SJCRH30 (cell line): ENCODE results near the gene CCDC175. TPM values are rescaled to one million over a fixed set of nuclear protein-coding genes. Genes with fewer than 3 reads are reported as not detected.

ENCODE experiments used
- DNase-seq, 2 experiments: peaks; one replicate each; pipeline ENCODE4 v3.0.0-alpha.2; 2015 to 2020
- H3K27ac ChIP-seq: fragments of 250-450 bp; sonication (Bioruptor Pico); 2 replicates; pipeline ENCODE4 v1.5.1; 2020; ENCODE audit warnings: mild to moderate bottlenecking, moderate library complexity
- H3K27me3 ChIP-seq: fragments of 250-450 bp; sonication (Bioruptor Pico); 2 replicates; pipeline ENCODE4 v1.5.1; 2020; ENCODE audit warnings: mild to moderate bottlenecking, moderate library complexity
- H3K36me3 ChIP-seq: fragments of 250-450 bp; sonication (Bioruptor Pico); 2 replicates; pipeline ENCODE4 v1.5.1; 2020; ENCODE audit warnings: mild to moderate bottlenecking, moderate library complexity
- H3K4me1 ChIP-seq: fragments of 250-450 bp; sonication (Bioruptor Pico); 2 replicates; pipeline ENCODE4 v1.5.1; 2020; ENCODE audit warnings: mild to moderate bottlenecking, moderate library complexity
- H3K4me3 ChIP-seq: fragments of 250-450 bp; sonication (Bioruptor Pico); 2 replicates; pipeline ENCODE4 v1.5.1; 2020; ENCODE audit warnings: mild to moderate bottlenecking, moderate library complexity
- H3K9me3 ChIP-seq: fragments of 250-450 bp; sonication (Bioruptor Pico); replicated peaks from 2 replicates; pipeline ENCODE4 v1.5.1; 2020; ENCODE audit warnings: mild to moderate bottlenecking, moderate library complexity
- total RNA-seq: library from RNA; depleted of rRNA; stranded (reverse); fragments of >200 nt; shearing (Covaris generic); gene quantifications from 2 replicates; pipeline ENCODE4 v1.2.3, GENCODE V29; 2014

The CCDC175 gene
- total RNA-seq, 1 experiment from 2014 or later, result not detected

- Histone ChIP-seq H3K36me3 (no peaks in the 10 kb centered on the region), H3K4me1 (no peaks in the 10 kb centered on the region), H3K4me3 (no peak overlapping the region), H3K27ac (no peak overlapping the region), H3K27me3 (no peaks in the 10 kb centered on the region), H3K9me3 (no peaks in the 10 kb centered on the region)
- no peak for DNase-seq
Measured at GRCh38 chr14:59570122-59570521, 6.5 kb downstream of the CCDC175 start.

- Histone ChIP-seq H3K9me3 (no peaks in the 10 kb centered on the region), H3K27ac (no peak overlapping the region), H3K36me3 (no peaks in the 10 kb centered on the region), H3K4me1 (no peaks in the 10 kb centered on the region), H3K27me3 (no peaks in the 10 kb centered on the region; the same call in 1 of the 2 replicates), H3K4me3 (no peak overlapping the region)
- DNase-seq, result no peak
Measured at GRCh38 chr14:59566725-59567124, 9.9 kb downstream of the CCDC175 start.

GRCh38 chr14:59566296-59566695 is 10.3 kb downstream of the CCDC175 start:
- no peaks in the 10 kb centered on the region for H3K36me3 ChIP-seq
- H3K9me3 ChIP-seq, result no peaks in the 10 kb centered on the region
- H3K4me1 ChIP-seq, result no peaks in the 10 kb centered on the region
- H3K27me3 ChIP-seq, result no peaks in the 10 kb centered on the region; the same call in 1 of the 2 replicates
- H3K4me3 ChIP-seq, result no peak overlapping the region
- no peak for DNase-seq
- no peak overlapping the region for H3K27ac ChIP-seq

- H3K27me3 ChIP-seq, result no peaks in the 10 kb centered on the region; the same call in 1 of the 2 replicates
- no peak for DNase-seq
- no peak overlapping the region for H3K27ac ChIP-seq
- no peak overlapping the region for H3K4me3 ChIP-seq
- no peaks in the 10 kb centered on the region for H3K4me1 ChIP-seq
- H3K9me3 ChIP-seq, result no peaks in the 10 kb centered on the region
- no peaks in the 10 kb centered on the region for H3K36me3 ChIP-seq
Measured at GRCh38 chr14:59565087-59565486, 11.5 kb downstream of the CCDC175 start.

GRCh38 chr14:59564366-59564765 is 12.2 kb downstream of the CCDC175 start:
- Histone ChIP-seq H3K9me3 (no peaks in the 10 kb centered on the region), H3K27ac (no peak overlapping the region), H3K4me1 (no peaks in the 10 kb centered on the region), H3K4me3 (no peak overlapping the region), H3K27me3 (no peaks in the 10 kb centered on the region; the same call in 1 of the 2 replicates), H3K36me3 (no peaks in the 10 kb centered on the region)
- no peak for DNase-seq

DNA sequence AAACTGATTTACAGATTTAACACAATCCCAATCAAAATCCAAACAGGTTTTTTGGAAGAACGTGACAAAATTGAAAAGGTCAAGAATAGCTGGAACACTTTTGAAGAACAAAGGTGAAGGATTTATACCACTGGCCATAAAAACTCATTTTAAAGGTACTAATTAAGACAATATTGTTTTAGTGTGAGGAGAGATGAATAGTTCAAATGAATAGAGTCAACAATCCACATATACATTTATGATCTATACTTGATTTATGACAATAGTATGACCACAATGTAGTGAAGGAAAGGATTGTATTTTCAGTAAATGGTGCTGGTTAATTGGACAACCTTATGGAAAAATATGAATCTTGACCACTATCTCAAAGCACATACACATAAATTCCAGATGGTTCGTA is 29.3 kb downstream of the CCDC175 start:
- H3K4me1 ChIP-seq, result no peaks in the 10 kb centered on the region
- no peaks in the 10 kb centered on the region for H3K9me3 ChIP-seq
- no peaks in the 10 kb centered on the region for H3K27me3 ChIP-seq
- H3K27ac ChIP-seq, result no peak overlapping the region
- H3K4me3 ChIP-seq, result no peak overlapping the region
- H3K36me3 ChIP-seq, result no peaks in the 10 kb centered on the region
- no peak for DNase-seq

DNA sequence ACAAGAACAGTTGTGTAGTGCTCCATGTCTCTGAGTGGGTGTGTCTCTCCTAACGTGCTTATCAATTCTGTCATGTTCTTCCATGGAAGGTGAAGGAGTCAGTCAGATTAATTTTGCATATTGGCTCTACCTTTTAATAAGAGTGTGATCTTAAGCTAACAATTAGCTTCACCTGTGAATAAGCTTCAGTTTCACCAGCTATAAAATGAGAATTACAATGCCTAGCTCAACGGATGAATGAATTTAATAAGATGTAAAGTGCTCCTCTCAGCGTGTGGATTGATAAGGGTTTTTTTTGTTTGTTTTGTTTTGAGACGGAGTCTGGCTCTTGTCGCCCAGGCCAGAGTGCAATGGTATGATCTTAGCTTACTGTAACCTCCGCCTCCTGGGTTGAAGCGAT is 32.7 kb downstream of the CCDC175 start:
- Histone ChIP-seq H3K9me3 (no peaks in the 10 kb centered on the region), H3K27me3 (no peaks in the 10 kb centered on the region), H3K4me3 (no peak overlapping the region), H3K36me3 (no peaks in the 10 kb centered on the region), H3K4me1 (no peaks in the 10 kb centered on the region), H3K27ac (no peak overlapping the region)
- DNase-seq, result no peak

DNA sequence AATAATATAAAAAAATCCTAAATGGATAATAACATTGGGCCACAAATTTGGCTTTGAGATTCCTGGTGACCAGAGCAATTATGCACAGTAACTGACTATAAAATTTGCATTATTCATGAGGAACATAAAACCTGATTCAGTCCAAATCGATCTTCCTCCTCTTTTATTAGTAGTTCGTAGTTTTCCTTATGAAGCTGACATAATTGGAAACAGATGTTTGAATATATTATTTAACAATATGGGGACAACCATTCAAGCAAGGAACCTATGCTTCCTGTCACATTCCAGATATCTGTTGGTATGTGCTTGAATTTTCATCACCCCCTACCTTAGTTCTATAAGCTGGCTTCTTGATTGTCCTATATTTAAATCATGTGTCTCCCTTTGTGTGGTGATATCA is 34.9 kb downstream of the CCDC175 start:
- no peak for DNase-seq
- H3K4me1 ChIP-seq, result no peaks in the 10 kb centered on the region
- no peaks in the 10 kb centered on the region for H3K36me3 ChIP-seq
- H3K27me3 ChIP-seq, result no peaks in the 10 kb centered on the region
- no peaks in the 10 kb centered on the region for H3K9me3 ChIP-seq
- H3K27ac ChIP-seq, result no peak overlapping the region
- H3K4me3 ChIP-seq, result no peak overlapping the region

DNA sequence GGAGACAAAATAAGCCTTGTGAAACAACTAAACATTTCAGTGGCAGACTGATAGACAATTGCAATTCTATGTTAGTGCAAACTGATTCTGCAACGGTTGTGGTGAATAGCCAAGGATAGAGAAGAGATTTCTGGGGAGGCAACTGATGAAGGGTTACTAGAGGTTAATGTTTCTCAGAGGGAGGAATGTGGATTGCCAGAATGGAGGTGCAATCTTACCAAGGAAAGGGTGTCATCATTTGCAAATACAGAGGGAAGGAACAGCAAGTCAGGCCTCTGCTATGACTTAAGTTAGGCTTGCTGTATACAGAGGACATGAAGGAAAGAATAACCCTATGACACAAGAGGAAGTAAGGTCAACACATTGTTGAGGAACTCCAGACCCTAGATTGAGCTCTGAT is 35.8 kb downstream of the CCDC175 start:
- Histone ChIP-seq H3K36me3 (no peaks in the 10 kb centered on the region), H3K27me3 (no peaks in the 10 kb centered on the region), H3K9me3 (no peaks in the 10 kb centered on the region), H3K4me1 (no peaks in the 10 kb centered on the region), H3K4me3 (no peak overlapping the region), H3K27ac (no peak overlapping the region)
- no peak for DNase-seq

DNA sequence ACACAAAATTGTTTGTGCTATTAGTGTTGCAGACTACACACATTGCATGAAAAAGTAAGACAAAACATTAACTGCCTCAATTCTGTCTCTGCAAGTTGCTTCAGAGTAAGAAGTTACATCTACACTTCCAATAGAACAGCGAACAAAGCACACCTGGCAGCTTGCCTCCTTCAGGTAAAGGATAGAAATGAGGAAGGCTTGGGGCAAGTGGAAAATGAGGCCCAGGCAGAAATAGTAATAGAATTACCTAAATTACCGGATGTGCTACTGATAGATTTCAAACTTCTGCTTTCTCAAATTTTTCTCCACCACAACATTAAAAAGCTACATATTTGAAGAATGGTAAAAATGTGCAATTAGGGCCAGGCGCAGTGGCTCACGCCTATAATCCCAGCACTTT is 37.7 kb downstream of the CCDC175 start:
- Histone ChIP-seq H3K4me1 (no peaks in the 10 kb centered on the region), H3K27me3 (no peaks in the 10 kb centered on the region), H3K9me3 (no peaks in the 10 kb centered on the region), H3K4me3 (no peak overlapping the region), H3K27ac (no peak overlapping the region), H3K36me3 (no peaks in the 10 kb centered on the region)
- no peak for DNase-seq

GRCh38 chr14:59537476-59537875 is 39.1 kb downstream of the CCDC175 start:
- Histone ChIP-seq H3K27me3 (no peaks in the 10 kb centered on the region), H3K9me3 (no peaks in the 10 kb centered on the region), H3K27ac (no peak overlapping the region), H3K36me3 (no peaks in the 10 kb centered on the region), H3K4me1 (no peaks in the 10 kb centered on the region), H3K4me3 (no peak overlapping the region)
- DNase-seq, result no peak

DNA sequence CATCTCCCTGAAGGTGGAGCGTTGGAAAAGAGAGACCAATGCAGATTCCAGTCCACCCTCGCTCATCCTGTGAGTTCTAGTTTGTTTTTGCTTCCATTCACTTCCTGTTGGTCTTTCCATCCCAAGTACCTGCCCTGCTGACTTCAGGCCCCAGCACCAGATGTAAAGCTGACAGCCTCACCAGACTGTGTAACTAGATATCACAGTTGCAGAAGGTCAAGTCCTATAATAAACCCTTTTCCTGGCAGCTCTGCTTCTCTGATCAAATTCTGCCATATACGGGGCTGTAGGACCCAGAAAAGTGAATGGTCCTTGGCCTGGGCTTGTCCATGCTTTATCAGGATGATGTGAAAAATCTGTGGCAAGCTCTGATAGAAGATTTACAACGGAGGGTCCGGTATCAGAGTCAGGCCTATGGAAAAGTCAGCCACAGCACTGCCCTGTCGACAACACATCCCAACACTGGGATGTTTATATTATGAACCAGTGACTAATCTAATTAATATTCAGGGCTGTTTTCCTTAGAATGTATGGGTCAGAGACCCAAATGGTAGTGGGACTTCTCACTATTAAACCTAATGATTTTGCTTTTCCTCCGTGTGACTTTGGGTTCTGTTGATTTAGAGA is 42.1 kb downstream of the CCDC175 start:
- DNase-seq, result no peak
- no peaks in the 10 kb centered on the region for H3K36me3 ChIP-seq
- no peak overlapping the region for H3K27ac ChIP-seq

DNA sequence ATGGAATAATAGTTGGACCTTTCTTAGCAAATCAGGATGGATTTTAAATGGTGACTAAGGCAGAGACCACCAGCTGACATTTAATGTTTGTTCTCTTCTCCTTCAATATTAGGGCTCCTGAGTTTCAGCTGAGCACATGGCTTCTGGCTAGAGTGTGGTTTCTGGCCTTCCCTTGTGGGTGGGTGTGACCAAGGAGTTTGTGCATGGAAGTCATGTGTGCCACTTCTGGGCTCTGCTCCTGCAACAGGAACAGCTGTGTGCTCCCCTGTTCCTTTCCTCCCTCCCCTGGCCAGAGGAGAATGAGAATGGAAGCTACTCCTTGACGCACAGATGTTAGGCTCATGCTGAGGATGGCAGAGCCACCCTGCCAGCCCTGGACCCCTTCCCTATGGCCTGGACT is 44.2 kb downstream of the CCDC175 start:
- Histone ChIP-seq H3K36me3 (no peaks in the 10 kb centered on the region), H3K4me1 (no peaks in the 10 kb centered on the region), H3K9me3 (no peaks in the 10 kb centered on the region), H3K27ac (no peak overlapping the region), H3K27me3 (no peaks in the 10 kb centered on the region), H3K4me3 (no peak overlapping the region)
- DNase-seq, result peak; percentile 26 to 31

More for the DNA sequence above, 42.1 kb downstream of the CCDC175 start:
- no peaks in the 10 kb centered on the region for H3K9me3 ChIP-seq
- H3K4me1 ChIP-seq, result no peaks in the 10 kb centered on the region
- no peak overlapping the region for H3K4me3 ChIP-seq
- no peaks in the 10 kb centered on the region for H3K27me3 ChIP-seq

- no peak overlapping the region for H3K4me3 ChIP-seq
- no peaks in the 10 kb centered on the region for H3K9me3 ChIP-seq
- no peaks in the 10 kb centered on the region for H3K36me3 ChIP-seq
- H3K27me3 ChIP-seq, result no peaks in the 10 kb centered on the region
- H3K27ac ChIP-seq, result no peak overlapping the region
- H3K4me1 ChIP-seq, result no peaks in the 10 kb centered on the region
- no peak for DNase-seq
Measured at GRCh38 chr14:59530349-59530748, 46.3 kb downstream of the CCDC175 start.

DNA sequence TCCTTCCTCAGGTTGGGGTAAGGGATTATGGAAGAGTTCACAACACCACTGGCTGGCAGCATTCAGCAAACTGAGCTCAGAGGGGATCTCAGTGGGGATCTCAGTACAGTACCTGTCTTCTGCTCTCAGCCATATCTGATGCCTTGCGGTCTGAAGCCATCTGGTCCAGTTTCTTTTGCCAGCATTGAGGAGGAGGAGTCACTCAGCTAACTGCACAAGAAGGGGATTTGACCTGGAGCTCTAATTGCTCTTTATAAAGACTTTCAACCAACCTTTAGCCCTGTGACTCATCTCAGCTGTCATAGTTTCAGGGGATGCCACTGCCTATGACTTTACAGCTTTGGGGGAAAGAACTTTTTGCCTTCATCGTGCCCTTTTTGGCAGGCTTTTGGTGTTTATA is 47.4 kb downstream of the CCDC175 start:
- H3K27me3 ChIP-seq, result no peaks in the 10 kb centered on the region
- peak in 1 of 2 experiments; percentile 16 for DNase-seq
- H3K9me3 ChIP-seq, result no peaks in the 10 kb centered on the region

GRCh38 chr14:59520224-59520623 is 56.4 kb downstream of the CCDC175 start:
- Histone ChIP-seq H3K36me3 (no peaks in the 10 kb centered on the region), H3K4me1 (no peaks in the 10 kb centered on the region), H3K9me3 (no peaks in the 10 kb centered on the region), H3K27me3 (no peaks in the 10 kb centered on the region), H3K27ac (no peak overlapping the region), H3K4me3 (no peak overlapping the region)
- no peak for DNase-seq

More for the DNA sequence above, 47.4 kb downstream of the CCDC175 start:
- Histone ChIP-seq H3K36me3 (no peaks in the 10 kb centered on the region), H3K27ac (no peak overlapping the region), H3K4me3 (no peak overlapping the region), H3K4me1 (no peaks in the 10 kb centered on the region)
